Measurements from ENCODE around the gene PRIM2. TPM values are rescaled to one million over a fixed set of nuclear protein-coding genes. Genes with fewer than 3 reads are reported as not detected.
"Not testable (repeated sequence)": the region's sequence is repeated elsewhere in the genome, so short reads cannot be mapped to it uniquely, and the experiment has no call there.

The PRIM2 gene, protein sequence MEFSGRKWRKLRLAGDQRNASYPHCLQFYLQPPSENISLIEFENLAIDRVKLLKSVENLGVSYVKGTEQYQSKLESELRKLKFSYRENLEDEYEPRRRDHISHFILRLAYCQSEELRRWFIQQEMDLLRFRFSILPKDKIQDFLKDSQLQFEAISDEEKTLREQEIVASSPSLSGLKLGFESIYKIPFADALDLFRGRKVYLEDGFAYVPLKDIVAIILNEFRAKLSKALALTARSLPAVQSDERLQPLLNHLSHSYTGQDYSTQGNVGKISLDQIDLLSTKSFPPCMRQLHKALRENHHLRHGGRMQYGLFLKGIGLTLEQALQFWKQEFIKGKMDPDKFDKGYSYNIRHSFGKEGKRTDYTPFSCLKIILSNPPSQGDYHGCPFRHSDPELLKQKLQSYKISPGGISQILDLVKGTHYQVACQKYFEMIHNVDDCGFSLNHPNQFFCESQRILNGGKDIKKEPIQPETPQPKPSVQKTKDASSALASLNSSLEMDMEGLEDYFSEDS
- total RNA-seq = 10 to 100 TPM in 1 of 4 donors, 1 to 10 TPM in 3; 4.9 to 19.8 (median 7.0) TPM

DNA sequence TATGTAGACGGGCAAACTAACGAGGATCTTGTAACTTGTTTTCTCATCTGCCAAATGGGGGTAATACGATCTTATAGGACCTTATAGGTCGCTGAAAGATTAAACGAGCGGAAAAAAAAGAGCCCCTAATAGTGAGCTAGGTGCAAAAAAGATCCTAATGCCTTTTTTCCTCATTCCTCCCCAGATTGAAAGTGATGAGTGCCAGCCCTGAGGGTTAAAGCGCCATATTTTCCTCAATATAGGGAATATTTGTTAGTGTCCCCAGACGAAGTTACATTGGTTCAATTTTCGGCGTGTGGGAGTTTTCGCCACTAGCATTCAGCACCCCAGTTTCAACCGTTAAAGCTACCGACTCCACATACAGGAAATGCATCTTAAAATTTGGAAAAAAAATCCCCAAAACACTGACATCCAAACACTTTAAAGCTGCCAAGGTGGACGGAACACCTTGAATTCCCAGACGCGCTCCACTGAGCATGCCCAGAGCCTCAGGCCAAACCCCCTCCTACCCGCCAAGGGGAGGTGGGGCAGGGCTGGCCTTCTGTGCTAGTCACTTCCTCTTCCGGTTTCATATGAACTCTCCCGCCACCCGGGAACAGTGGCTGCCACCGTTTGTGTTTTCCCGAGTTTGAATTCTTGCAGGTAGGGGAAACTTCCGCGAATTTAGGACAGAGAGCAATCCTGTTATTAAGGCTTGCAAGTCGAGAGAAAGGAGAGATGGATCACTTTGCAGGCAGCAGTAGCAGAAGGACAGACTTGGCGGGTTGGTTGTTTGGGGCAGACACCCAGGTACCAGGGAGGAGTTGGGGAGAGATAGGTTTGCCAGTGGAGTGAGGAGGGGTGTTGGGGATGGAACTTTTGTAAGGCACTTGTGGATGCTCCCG, at the start of gene PRIM2:
Gene PRIM2 (plus strand): TSS at position 571 of the 884 bp plus-strand sequence. CDS start 816 bp downstream, outside the sequence.
- H3K4me1 ChIP-seq = peaks cover 0 to 6% (median 0%) of the 10 kb centered on the region in 4 donors
- no peaks in the 10 kb centered on the region for H3K9me3 ChIP-seq
- H3K4me3 ChIP-seq = peak within 1 kb of the TSS; percentile 48 to 63 (median 58)
- peak within 1 kb of the TSS; percentile 58 to 74 (median 64) for H3K27ac ChIP-seq
- TF ChIP-seq, protein P1, sequence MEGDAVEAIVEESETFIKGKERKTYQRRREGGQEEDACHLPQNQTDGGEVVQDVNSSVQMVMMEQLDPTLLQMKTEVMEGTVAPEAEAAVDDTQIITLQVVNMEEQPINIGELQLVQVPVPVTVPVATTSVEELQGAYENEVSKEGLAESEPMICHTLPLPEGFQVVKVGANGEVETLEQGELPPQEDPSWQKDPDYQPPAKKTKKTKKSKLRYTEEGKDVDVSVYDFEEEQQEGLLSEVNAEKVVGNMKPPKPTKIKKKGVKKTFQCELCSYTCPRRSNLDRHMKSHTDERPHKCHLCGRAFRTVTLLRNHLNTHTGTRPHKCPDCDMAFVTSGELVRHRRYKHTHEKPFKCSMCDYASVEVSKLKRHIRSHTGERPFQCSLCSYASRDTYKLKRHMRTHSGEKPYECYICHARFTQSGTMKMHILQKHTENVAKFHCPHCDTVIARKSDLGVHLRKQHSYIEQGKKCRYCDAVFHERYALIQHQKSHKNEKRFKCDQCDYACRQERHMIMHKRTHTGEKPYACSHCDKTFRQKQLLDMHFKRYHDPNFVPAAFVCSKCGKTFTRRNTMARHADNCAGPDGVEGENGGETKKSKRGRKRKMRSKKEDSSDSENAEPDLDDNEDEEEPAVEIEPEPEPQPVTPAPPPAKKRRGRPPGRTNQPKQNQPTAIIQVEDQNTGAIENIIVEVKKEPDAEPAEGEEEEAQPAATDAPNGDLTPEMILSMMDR (IDR thresholded peaks at IDR 0.05) = no peak
- TF ChIP-seq POLR2A (IDR thresholded peaks at IDR 0.05) = peak in 1 of 2 donors; percentile 42
- DNase-seq = peak; percentile 81 to 94 (median 86)
- peaks cover 0 to 17% (median 0%) of the 10 kb centered on the region in 3 donors for H3K36me3 ChIP-seq
- no peaks in the 10 kb centered on the region for H3K27me3 ChIP-seq

DNA sequence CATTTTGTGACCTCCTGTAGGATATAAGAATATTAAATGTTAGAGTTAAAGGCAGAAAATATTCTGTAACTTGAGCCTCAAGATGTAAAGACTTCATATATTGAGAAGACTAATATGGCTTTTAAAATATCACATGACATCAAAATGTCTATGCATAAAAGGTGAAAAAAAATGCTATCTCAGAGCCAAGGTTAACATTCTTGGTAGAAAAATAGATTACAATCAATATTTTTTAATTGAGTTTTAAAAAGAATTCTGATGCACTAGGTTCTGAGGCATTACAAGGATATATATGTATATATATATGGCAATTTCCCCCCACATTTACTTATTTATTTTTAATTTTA, 49.2 kb upstream of the PRIM2 start:
- H3K4me1 ChIP-seq = no peaks in the 10 kb centered on the region
- no peaks in the 10 kb centered on the region for H3K9me3 ChIP-seq
- DNase-seq = no peak
- H3K27me3 ChIP-seq = no peaks in the 10 kb centered on the region
- no peak overlapping the region for H3K4me3 ChIP-seq
- no peak overlapping the region for H3K27ac ChIP-seq
- H3K36me3 ChIP-seq = no peaks in the 10 kb centered on the region
- no peak for TF ChIP-seq POLR2A (IDR thresholded peaks at IDR 0.05)
- TF ChIP-seq, protein P1 (IDR thresholded peaks at IDR 0.05) = no peak

DNA sequence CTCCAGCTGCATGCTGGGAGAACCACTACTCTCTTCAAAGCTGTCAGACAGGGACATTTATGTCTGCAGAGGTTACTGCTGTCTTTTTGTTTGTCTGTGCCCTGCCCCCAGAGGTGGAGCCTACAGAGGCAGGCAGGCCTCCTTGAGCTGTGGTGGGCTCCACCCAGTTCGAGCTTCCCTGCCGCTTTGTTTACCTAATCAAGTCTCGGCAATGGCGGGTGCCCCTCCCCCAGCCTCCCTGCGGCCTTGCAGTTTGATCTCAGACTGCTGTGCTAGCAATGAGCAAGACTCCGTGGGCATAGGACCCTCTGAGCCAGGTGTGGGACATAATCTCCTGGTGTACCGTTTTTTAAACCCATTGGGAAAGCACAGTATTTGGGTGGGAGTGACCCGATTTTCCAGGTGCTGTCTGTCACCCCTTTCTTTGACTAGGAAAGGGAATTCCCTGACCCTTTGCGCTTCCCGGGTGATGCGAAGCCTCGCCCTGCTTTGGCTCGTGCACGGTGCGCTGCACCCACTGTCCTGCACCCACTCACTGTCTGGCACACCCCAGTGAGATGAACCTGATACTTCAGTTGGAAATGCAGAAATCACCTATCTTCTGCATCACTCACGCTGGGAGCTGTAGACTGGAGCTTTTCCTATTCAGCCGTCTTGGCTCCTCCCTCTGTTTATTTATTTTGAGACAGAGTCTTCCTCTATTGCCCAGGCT, 43.2 kb upstream of the PRIM2 start:
- DNase-seq, H3K27ac ChIP-seq, H3K4me1 ChIP-seq, H3K9me3 ChIP-seq, H3K27me3 ChIP-seq, H3K36me3 ChIP-seq, H3K4me3 ChIP-seq: not testable (repeated sequence)

DNA sequence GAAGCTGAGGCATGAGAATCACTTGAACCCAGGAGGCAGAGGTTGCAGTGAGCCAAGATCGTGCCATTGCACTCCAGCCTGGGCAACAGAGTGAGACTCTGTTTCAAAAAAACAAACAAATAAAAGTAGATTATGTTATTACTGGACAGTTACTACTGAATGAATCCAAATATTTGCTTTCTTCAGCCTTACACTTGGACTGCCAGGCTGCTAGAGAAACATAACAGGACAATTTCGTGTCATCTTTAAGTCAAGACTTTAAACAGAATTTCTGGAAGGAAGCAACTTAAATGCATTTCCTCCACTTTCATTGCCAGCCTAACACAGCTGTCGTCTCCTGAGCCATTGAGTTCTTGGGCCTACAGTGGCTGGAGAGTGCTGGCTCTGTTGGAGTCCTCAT, 42.0 kb upstream of the PRIM2 start:
- Histone ChIP-seq H3K36me3 (no peaks in the 10 kb centered on the region), H3K27ac (no peak overlapping the region), H3K9me3 (no peaks in the 10 kb centered on the region), H3K27me3 (no peaks in the 10 kb centered on the region), H3K4me3 (no peak overlapping the region), H3K4me1 (no peaks in the 10 kb centered on the region)
- no peak for TF ChIP-seq POLR2A (IDR thresholded peaks at IDR 0.05)
- TF ChIP-seq, protein P1 (IDR thresholded peaks at IDR 0.05) = no peak
- no peak for DNase-seq

DNA sequence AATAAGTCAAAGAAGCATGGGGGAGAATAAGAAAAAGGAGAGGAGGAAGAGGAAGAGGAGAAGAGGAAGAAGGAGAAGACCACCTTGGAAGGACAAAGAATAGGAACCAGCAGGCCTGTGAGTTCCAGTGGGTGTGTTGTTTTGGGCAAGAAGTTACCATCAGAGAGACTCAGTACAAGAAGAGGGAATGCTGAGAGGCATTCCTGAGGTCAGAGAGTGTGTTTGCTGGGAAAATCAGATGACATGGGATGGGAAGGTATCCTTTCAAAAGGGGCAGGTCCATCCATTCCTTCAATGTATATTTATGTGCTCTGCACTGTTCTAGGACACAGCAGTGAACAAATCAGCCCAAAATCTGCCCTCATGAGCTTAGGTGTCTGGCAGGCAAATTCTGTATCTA, 40.5 kb upstream of the PRIM2 start:
- no peaks in the 10 kb centered on the region for H3K4me1 ChIP-seq
- no peaks in the 10 kb centered on the region for H3K36me3 ChIP-seq
- no peaks in the 10 kb centered on the region for H3K27me3 ChIP-seq
- DNase-seq = no peak
- H3K4me3 ChIP-seq = no peak overlapping the region
- H3K9me3 ChIP-seq = no peaks in the 10 kb centered on the region
- H3K27ac ChIP-seq = no peak overlapping the region
- TF ChIP-seq, protein P1 (IDR thresholded peaks at IDR 0.05) = no peak
- TF ChIP-seq POLR2A (IDR thresholded peaks at IDR 0.05) = no peak

All from Peyer's patch (tissue), 4 donors.